GM13976 (cell line): Measurements from ENCODE around the gene ADAMTS8.
"Not testable (repeated sequence)": the region's sequence is repeated elsewhere in the genome, so short reads cannot be mapped to it uniquely, and the experiment has no call there.

Experiments used
- DNase-seq: peaks from one replicate; pipeline ENCODE4 v3.0.0; 2012; ENCODE audit warnings: low spot score
- in situ Hi-C: fragments of 300-500 bp; cut with MboI; formaldehyde crosslinking; loops from one replicate; pipeline ENCODE4 v1.12.0; 2022; ENCODE audit warnings: low sequenced_read_pairs, mixed read lengths, inconsistent platforms; ENCODE audit not compliant: unreplicated experiment
- TF ChIP-seq, protein P1 (sequence below): IDR thresholded peaks from 2 replicates; pipeline ENCODE4 v1.5.1; 2012; ENCODE audit warnings: borderline replicate concordance, mild to moderate bottlenecking; ENCODE audit not compliant: insufficient read depth; ENCODE audit errors: extremely low read depth, missing control alignments, control extremely low read depth

Gene ADAMTS8

DNA sequence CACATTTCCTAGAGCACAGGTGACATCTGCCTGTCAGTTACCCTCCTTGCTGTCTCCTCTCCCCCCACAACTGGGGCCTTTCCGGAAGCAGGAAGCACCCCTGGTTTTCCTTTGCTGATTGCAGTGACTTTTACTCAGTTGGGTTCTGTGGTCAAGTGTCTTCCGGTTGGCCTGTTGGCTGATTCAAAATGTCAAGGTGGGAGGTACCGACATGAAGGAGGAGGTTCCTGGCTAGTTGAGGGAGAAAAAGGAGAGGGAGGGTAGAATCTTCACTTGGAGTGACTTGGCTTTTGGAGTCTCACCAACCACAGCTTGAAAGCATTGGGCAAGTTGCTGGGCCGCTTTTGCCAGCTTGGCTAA lies 10.7 kb upstream of the ADAMTS8 start:
- TF ChIP-seq, protein P1, sequence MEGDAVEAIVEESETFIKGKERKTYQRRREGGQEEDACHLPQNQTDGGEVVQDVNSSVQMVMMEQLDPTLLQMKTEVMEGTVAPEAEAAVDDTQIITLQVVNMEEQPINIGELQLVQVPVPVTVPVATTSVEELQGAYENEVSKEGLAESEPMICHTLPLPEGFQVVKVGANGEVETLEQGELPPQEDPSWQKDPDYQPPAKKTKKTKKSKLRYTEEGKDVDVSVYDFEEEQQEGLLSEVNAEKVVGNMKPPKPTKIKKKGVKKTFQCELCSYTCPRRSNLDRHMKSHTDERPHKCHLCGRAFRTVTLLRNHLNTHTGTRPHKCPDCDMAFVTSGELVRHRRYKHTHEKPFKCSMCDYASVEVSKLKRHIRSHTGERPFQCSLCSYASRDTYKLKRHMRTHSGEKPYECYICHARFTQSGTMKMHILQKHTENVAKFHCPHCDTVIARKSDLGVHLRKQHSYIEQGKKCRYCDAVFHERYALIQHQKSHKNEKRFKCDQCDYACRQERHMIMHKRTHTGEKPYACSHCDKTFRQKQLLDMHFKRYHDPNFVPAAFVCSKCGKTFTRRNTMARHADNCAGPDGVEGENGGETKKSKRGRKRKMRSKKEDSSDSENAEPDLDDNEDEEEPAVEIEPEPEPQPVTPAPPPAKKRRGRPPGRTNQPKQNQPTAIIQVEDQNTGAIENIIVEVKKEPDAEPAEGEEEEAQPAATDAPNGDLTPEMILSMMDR = no peak
- in situ Hi-C loops = loop anchor here (10.0 kb wide), 1 partner anchor 426 kb away; no protein-coding TSS in a partner anchor
- no peak for DNase-seq

DNA sequence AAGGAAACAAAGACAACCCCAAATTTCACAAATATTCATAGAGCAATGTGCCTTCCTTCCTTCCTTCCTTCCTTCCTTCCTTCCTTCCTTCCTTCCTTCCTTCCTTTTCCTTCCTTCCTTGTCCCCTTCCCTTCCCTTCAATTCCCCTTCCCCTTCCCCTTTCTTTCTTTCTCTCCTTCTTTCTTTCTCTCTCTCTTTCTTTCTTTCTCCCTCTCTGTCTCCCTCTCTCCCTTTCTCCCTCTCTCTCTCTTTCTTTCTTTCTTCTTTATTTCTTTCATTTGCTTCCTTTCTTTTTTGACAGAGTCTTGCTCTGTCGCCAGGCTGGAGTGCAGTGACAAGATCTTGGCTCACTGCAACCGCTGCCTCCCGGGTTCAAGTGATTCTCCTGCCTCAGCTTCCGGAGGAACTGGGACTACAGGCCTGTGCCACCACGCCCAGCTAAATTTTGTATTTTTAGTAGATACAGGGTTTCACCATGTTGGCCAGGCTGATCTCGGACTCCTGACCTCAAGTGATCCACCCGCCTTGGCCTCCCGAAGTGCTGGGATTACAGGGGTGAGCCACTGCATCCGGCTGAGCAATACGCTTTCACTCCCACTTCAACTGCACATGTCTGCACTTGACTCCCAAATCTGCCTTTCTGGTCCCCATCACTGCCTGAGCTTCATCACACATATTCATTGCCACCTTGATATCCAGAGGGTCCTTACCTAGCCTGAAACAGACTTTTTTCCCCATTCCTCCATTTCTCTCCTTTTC lies 10.2 kb upstream of the ADAMTS8 start:
- in situ Hi-C loops = loop anchor here (10.0 kb wide), 1 partner anchor 426 kb away; no protein-coding TSS in a partner anchor
- not testable (repeated sequence) for DNase-seq

DNA sequence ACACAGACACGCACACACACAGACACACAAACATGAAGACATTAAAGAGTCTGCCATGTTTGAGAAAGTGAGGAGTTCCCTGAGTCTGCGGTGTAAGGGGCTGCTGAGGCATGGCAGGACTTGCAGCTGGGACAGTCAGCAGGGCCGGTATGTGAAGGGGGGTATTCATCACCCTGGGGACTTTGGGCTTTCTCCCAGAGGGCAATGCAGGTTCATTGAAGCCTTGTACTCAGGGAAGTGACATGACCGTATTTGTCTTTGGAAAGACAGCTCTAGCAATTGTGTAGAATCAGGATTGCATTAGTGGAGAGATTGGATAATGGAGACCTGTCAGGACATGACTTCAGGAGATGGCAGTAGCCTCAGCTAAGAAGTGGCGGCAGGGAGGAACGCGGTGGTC lies 9.4 kb upstream of the ADAMTS8 start:
- TF ChIP-seq, protein P1 = no peak
- no peak for DNase-seq
- in situ Hi-C loops = loop anchor here (10.0 kb wide), 1 partner anchor 427 kb away; no protein-coding TSS in a partner anchor

DNA sequence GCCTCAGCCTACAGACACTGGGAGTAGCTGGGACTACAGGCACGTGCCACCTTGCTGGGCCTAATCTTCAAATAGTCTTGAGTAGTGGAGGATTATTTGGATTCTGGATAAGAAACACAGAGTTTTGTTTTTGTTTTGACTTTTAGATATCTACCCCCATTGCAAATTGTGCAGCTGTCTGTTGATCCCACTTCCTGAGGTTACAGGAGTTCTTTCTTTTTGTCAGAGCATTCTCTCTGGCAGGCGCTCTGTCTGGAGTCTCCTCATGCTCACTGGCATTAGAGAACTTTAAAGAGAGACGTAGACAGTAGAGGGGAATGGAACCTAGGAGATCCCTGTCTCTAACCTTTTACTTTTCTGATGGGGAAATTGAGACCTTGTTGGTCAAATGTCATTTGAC lies 7.8 kb upstream of the ADAMTS8 start:
- in situ Hi-C loops = loop anchor here (10.0 kb wide), 1 partner anchor 429 kb away; no protein-coding TSS in a partner anchor
- TF ChIP-seq, protein P1 = no peak
- DNase-seq = no peak

DNA sequence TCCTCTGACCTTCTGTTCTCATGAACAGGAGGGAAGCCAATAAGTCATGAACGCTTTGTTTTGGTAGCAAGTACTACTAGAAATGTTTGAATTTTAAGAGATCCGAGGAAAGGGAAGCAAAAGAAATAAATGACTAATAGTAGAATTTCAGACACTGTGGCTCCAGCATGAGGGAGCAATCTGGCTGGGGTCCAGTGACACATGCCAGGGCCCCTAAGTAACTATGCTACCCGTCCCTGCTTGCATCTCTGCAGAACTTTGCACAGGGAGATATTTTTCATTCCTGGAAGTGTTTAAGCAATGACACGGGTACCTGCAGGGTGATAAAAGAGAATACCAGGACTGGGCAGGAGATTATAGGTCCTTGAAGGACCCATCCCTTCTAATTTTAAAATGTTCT lies 7.3 kb upstream of the ADAMTS8 start:
- TF ChIP-seq, protein P1 = no peak
- DNase-seq = no peak
- in situ Hi-C loops = loop anchor here (10.0 kb wide), 1 partner anchor 429 kb away; no protein-coding TSS in a partner anchor

DNA sequence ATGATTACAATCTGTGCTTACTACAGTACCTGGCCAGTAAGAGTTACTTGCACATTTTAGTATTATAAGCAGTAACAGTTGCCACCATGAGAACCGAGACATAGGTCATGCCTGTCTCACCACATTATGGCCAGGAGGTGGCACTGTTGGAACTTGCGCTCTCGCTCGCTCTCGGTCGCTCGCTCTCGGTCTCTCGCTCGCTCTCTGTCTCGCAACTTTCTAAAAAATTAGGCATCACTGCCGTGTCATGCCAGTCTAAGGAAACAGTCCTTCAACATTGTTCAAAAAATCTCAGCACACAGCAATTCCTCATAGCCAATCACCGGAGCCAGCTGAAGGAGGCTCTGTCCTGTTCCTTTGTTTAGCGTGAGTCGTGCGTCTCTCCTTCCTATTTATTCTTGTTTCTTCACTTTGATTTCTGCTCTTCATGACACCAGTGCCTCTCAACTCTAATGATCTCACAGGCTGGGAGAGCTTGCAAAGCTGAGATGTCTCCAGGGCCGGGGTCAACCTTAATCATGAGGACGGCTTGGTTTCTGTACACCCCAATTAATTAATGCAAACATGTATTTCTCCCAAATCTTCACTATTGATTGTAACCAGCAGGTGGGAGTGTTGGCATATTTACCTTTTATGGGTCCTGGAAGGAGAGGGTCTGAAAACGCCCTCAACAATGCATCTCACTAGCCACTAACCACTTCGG lies 6.3 kb upstream of the ADAMTS8 start:
- in situ Hi-C loops = loop anchor here (10.0 kb wide), 1 partner anchor 430 kb away; no protein-coding TSS in a partner anchor
- TF ChIP-seq, protein P1 = peak; percentile 88

DNA sequence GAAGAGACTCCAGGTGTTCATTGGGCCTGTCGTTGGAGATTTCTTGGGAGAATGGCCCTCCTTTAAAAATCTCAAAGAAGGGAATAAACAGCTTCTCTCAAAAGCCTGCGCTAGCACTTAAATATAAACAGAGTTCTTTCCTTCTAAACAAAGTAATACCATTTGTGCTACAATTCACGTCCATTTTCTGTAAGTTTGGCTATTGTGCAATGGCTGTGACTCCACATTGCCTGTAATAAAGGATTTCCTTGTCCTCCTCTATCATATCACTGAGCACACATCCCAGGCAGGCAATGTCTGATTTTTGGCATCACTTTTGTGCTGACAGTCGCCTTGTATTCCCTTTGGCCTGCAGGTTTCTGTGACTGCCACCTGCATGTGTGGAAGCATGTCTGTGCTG lies 4.9 kb upstream of the ADAMTS8 start:
- in situ Hi-C loops = loop anchor here (10.0 kb wide), 1 partner anchor 431 kb away; no protein-coding TSS in a partner anchor
- TF ChIP-seq, protein P1 = no peak
- no peak for DNase-seq

More for the DNA sequence above, 6.3 kb upstream of the ADAMTS8 start:
- DNase-seq = peak; percentile 69
